ENCODE data around the gene RNF223.
A peak's percentile ranks its signal among the peaks of the same experiment; 100 is the strongest.
"Not testable (repeated sequence)": the region's sequence is repeated elsewhere in the genome, so short reads cannot be mapped to it uniquely, and the experiment has no call there.

Gene RNF223

DNA sequence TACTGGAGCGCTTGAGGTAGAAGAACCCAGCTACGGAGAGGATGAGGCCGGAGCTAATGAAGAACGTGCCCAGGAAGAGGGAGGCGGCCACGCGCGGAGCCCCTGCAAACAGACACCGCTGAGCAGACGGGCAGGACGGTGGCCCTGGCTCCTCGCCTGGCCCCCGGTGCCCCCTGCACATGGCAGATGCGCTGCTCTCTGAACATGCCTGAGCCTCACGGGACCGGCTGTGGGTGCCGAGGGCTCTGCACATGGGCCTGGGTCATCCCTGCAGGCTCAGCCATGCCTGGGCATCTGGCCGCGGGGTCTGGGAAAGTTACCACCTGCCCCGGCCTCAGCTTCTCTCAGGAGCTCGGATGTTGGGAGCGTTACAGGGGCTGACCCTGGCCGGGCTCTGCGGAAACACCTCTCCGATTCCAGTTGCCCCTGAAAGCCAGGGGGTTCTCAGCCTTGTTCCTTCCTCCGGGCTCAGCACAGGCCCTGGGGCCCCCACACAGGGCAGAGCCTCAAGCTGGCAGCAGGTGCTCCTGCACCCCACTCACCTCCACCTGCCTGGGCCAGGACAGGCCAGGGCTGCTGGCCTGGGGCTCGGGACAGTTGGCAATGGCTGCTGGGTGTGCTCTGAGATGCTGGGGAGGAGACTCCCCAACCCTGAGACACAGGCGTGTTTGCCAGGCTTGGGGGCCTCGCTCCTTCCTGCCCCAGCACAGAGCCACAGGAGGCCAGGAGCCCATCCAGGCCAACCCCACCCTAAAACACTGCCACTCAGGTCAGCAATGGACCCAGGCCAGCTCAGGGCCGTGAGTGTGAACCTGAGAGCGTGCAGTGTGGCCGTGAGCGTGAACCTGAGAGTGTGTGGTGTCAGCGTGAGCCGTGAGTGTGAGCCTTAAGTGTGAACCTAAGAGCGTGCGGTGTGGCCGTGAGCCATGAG is 12.1 kb upstream of the RNF223 start:
- peak; percentile 62 for DNase-seq

DNA sequence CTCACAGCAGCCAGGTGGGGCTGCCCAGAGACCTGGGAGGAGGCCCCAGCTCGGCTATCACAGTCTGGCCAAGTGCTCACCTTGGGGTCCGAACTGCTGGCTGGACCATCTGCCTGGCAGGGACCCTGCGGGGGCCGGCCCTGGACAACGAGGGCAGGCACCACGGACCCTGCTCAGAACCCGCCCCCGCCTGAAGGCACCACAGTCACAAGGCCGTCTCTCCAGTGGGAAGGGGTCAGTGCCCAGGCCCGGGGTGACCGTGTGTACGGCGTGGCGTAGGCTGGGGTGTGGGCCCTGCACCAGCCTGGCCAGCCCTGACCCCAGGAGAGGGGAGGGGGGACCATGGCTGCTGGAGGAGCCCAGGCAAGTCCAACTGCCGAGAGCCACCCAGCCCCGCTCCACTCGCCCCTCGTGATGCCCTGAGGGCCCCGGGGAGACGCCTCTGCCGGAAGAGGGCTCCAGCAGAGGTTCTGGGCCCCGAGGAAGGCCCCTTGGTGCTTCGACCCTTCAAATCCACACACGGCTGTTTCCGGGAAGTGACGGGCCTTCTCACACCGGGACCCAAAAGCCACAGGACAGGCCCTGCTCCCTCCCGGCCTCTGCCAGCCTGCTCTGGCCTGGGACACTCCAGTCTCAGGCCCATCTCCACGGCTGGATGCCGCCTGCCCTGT is 11.2 kb upstream of the RNF223 start:
- no peak for DNase-seq

DNA sequence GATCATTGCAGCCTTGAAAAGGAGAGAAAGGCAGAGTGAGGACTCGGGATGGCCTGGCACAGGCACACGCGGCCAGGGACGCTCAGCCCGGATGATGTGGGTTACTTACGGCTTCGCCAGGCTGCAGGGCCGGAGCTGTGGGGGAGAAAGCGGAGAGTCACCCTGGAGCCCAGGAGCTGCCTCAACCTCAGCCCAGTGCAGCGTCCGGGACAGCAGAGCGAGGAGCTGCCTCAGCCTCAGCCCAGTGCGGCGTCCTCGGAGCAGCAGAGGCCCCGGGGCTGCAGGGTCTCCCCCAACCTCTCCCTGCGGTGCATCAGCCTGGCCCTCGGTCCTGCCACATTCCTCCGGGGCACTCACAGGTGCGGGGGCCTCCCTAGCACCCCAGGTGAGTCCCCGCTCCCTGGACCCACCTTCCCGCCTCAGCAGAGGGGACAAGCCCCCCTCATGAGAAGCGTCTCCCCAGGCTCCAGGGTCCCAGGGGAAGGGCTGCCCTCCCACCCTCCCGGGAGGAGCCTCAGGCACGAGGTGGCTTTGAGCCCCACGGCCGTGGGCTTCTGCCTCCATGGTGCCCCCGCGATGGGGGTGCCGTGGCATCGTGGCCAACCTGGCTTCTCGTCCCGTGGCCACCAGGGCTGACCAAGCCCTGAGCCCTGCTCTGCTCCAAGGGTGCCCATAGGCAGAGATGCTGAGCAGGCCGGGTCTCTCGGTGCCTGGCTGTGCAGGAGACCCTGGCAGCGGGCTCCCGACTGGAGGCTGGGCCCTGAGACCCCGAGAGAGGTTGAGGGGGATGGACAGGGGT is 10.5 kb upstream of the RNF223 start:
- DNase-seq: no peak

- DNase-seq: no peak
These were observed 9.6 kb upstream of the RNF223 start for GRCh38 chr1:1083416-1084371.

DNA sequence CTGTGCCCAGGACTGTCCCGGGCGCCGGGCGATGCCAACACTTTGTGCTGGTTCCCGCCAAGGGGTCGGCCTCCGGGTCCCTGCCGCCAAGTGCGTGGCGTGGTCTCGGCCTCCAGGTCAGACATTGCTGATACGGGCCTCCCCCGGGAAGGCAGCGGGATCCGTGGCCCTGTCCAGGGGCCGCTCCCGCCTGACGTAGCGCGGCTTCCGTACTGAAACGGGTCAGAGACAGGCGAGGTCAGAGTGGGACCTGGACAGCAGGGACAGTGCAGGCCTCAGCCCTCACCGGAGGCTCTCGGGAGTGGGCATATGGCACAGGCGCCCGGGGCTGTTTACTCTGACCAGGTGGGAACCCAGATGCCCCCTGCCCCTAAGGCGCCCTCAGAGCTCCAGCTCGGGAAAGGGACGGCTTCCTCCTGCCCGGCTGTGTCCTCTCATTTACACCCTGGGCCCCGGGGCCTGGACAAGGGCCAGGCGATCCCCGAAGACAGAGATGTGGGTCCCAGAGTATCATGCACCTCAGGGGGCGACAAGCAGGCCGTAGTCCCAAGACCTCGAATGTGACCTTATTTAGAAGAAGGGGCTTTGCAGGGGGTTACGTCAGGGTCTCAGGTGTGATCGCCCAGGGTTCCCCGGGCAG is 8.8 kb upstream of the RNF223 start:
- no peak for DNase-seq

- DNase-seq: peak; percentile 57
These were observed 8.2 kb upstream of the RNF223 start for GRCh38 chr1:1082239-1082775.

DNA sequence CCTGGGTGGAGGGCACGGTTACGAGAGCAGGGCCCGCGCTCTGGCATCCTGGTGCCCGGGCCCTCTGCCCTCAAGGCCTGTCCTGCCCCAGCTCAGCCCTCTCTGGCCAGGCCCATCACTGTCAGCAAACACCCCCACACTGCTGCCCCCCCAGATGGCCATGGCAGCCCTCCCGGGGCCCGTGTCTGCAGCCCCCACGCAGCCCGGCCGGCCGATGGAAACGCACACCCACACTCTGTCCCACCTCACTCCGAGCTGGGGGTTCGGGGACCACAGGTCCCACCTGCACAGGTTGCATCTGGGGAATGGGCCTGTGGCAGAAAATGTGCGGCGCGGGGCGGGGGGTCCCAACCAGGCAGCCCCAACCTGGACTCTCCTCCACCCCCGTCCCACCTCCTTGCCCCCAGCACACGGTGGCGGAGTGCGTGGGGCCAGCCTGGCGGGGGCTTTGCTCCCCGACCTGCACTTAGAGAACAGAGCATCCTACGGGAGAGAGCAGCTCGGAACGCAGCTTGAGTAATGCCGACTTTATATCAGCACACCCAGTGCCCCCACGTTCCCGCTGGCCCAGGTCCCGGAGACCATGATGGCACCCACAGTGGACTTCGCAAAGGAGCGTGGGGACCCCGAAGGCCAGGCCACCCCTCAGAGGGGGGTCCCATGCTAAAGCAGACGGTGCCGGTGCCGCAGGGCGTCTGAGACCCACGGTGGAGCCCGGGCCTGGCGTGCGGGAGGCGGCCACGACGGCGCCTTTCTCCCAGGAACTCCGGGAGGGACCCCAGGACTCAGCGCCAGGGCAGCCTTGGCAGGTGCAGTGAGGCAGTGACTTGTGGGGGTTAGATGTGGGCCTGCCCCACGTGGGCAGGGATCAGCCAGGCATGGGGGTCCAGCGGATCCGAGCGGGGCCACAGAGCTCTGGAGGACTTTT is 7.5 kb upstream of the RNF223 start:
- peak; percentile 53 for DNase-seq

DNA sequence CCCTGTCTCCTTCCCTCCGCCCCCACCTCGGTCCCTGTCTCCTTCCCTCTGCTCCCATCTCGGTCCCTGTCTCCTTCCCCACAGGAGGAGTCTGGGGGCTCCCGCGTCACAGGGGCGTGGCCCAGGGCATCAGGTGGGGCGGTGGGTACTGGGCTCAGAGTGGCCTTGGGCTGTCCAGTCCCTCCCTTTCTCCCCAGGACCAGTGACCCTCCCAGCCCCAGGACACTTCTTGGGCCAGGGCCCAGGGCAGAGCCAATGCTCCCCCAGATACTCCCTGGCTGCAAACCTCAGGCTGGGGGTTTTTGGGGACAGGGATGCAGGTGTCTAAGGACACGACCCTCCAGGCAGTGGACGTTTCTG is 6.8 kb upstream of the RNF223 start:
- peak; percentile 58 for DNase-seq

- peak; percentile 67 for DNase-seq
These were observed 6.1 kb upstream of the RNF223 start for GRCh38 chr1:1080122-1080757.

GRCh38 chr1:1079408-1080121 is 5.5 kb upstream of the RNF223 start:
- DNase-seq: peak; percentile 77

DNA sequence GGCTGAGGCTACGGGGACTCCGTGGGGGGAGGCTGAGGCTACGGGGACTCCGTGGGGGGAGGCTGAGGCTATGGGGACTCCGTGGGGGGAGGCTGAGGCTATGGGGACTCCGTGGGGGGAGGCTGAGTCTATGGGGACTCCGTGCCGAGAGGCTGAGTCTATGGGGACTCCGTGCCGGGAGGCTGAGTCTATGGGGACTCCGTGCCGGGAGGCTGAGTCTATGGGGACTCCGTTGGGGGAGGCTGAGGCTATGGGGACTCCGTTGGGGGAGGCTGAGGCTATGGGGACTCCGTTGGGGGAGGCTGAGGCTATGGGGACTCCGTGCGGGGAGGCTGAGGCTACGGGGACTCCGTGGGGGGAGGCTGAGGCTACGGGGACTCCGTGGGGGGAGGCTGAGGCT is 3.3 kb upstream of the RNF223 start:
- DNase-seq: not testable (repeated sequence)

DNA sequence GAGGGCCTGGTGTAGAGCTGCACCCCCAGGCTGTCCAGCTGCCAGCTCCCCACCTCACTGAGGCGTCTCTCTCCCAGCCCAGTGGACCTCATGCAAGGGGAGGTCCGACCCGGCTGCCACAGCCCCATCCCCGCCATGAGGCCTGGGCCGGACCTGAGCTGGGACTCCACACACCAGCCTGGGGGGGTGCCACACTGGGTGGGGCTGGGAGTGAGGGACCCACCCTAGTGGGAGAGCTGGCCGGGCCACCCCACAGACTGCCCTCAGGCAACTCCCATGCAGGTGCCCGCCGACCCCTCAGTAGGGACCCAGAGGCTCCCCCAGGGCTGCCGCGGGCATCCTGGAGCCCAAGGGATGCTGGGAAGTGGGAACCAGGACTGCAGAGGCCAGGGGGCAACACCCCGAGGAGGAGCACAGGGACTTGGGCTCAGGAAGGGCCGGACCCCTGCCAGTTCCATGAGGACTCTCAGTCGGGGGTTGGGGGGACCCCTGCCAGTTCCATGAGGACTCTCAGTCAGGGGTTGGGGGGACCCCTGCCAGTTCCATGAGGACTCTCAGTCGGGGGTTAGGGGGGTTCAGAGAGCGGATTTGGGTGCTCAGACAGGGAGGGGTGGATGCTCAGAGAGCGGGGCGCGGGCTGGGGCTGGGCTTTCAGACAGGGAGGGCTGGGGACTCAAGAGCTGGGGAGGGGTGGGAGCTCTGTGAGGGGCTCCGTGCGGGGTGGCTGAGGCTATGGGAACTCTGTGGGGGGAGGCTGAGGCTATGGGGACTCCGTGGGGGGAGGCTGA is 1.2 kb upstream of the RNF223 start:
- peak; percentile 62 for DNase-seq

- DNase-seq: peak; percentile 57
These were observed 583 bp upstream of the RNF223 start for GRCh38 chr1:1074631-1075147.

DNA sequence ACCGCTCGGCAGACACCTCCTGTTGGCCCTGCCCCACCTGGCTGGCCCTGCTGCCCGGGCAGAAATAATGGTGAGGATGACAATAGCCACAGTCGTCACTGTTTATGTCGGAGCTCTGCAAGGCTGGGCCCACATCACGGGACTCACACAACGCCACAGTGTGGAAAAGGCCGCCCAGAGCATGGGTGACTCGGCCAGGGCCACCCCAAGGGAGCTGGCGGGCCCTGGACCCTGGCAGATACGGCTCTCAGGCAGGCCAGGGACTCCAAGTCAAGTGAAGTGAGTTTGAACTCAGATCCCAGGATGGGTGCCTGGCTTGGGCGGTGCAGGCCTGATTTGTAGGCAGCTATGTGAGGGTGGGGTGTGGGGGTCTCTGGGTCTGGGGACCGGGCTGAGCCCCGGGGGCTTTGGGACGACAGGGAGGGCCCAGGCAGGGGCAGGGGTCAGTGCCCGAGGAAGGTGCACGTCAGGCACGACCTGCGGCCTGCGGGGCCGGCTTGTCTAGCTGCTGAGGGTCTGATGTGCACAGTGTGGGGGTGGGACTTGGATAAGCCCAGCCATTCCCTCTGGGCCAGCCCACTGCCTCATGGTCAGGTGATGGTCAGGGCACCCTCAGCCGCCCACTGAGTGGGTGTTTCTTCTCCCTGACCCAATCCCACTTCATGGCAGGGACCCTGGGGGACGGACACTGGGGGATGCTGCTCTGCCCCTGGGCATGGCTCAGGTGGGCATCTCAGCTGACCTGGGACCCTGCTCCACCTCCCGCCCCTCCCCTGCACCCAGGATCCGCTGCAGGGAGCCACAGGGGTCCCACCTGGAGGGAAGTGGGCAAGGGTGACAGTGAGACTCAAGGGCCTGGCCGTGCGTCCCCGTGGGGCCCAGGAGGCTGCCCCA is 1.0 kb downstream of the RNF223 start:
- no peak for DNase-seq

- no peak for DNase-seq
These were observed 1.7 kb downstream of the RNF223 start for GRCh38 chr1:1072299-1072848.

DNA sequence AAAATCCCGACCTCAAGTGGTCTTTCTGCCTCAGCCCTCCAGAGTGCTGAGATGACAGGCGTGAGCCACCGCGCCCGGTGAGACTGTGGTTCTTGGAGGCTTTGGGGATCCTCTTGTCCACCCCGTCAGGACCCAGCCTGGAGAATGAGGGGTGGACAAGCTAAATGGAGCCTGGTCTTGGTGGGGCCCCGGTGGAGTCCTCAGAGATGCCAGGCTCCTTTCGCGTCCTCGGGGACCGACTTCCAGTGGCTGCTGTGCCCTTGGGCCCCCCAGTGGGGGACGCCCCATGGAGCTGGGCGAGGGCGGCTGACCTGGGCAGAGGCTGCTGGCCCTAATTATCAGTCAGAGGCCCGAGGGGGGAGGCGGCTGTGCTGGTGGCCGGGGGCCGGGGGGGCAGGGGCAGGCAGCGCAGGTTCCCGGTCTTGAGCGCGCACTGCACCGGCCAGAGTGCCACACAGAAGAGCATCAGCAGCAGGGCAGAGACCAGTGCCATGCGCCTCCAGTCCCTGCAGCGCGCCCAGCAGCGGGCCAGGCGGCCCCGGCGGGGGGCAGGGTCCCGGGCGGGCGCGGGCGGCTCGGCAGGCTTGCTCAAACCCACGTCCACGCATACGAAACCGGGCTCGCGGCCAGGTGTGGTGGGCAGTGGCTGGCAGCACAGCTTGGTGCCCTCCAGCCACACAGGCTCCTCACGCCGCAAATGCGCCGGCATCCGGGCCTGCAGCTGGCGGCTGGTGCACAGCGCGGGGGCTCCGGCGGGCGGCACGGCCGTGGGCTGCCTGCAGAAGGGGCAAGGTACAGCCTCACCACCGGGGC is 2.4 kb downstream of the RNF223 start:
- DNase-seq: no peak

Data from activated effector memory CD4-positive, alpha-beta T cell treated with anti-CD3 and anti-CD28 coated beads, Interleukin-2, amount 50 U/mL, for 16 hours (primary cell).